ENCODE data around the gene NT5E.

The NT5E gene

GRCh38 chr6:85460921-85461797, 11.3 kb downstream of the NT5E start:
- no peak for DNase-seq

DNA sequence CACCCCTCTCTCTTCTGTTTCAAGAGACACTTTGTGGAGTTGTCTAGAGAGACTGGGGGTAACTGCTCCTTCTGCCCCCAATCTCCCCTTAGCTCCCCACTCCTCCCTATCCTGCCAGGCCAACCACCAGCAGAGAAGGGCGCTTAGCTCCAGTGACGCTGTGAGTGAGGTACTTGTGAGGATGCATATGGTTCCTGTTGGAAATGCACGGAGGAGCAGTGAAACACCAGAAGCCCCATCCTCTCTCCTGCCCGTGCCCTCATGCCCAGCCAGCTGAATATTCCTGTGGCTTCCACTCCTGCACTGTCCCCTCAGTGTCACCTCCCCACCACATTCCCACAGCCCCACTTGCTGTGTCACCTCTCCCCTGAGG, 11.9 kb downstream of the NT5E start:
- DNase-seq: no peak

DNA sequence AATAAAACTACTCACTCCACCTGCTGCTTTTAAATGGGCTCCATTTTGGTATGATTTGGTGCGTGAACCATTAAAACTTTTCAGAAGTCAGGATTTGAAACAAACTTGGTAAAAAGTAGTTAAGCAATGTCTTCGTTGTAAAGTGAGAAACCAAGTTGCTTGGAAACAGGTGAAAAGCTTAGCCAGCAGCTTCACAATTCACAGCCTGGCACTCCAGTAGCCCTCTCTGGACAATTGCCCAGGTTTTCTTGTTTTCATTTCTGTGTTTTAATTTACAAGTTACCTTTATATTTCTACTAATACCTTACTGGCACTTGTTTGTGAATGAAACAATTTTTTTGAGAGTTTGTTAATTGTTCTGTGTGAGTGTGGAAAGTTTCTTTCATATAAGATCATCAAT, 12.8 kb downstream of the NT5E start:
- DNase-seq: no peak

DNA sequence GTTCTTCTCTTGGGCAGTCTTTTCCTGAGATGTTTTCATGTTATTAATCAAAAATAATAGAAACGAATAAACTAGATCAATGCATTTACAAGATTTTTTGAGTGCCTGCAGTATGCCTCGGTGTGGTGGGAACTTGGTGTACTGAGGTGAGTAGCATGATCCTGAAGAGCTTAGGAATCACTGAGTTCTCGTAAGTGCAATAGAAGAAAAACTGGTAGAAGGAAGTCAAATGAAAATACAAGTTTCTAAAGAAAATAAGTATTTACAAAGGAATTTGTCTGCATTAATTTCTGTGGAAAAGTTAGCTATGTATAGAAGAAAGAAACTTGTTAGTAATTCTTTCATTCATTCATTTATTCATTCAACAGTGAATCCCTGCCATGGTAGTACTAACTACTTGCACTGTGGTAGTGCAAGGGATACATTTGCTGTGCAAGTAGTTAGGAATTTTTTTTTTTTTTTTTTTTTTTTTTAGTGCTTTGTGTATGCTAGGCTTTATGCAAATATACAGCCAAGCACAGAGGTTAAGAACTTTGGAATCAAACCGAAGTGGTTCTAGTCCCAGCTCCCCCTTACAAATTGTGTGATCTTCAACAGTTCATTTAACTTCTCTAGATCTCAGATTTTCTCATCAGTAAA, 13.9 kb downstream of the NT5E start:
- no peak for DNase-seq

- peak; percentile 67 for DNase-seq
These were observed 14.4 kb downstream of the NT5E start for GRCh38 chr6:85464260-85464644.

DNA sequence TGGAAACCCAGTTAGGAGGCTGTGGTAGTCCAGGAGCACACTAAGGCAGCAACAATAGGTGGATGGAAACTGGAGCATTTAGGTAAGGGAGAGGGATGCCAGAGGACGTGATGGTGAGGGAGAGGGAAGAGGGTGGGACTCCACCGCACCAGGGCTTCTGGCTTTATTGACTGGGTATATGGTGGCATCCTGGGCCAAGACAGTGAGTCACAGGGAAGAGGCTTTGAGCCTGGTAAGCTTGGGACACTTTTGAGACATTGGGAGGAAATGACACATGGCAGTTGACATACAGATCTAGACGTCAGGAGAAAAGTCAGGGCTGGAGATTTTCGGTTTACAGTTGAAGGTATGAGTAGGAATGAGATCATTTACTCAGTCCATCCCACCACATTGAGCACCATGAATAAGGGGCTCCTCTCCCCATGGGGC, 14.9 kb downstream of the NT5E start:
- no peak for DNase-seq

DNA sequence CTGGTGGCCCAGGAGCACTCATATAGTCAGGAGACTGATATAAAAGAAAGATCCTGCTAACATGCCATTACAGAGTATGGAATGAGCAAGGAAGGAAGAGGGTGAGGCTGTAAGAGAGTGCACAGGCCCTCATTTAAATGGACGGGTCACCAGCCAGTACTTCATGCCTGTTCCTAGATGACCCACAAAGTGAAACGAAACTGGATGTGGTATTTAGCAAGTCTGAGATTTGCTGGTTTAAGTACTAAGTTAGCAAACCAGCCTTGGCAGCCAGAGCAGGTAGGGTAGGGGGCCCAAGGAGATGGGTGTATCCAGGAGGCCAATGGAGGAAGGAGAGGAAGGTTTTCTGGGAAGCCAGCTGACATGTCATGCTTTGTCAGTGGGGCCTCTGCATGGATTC, 15.9 kb downstream of the NT5E start:
- DNase-seq: no peak

GRCh38 chr6:85468326-85468725, 18.4 kb downstream of the NT5E start:
- no peak for DNase-seq

- no peak for DNase-seq
These were observed 19.6 kb downstream of the NT5E start for GRCh38 chr6:85469276-85470022.

DNA sequence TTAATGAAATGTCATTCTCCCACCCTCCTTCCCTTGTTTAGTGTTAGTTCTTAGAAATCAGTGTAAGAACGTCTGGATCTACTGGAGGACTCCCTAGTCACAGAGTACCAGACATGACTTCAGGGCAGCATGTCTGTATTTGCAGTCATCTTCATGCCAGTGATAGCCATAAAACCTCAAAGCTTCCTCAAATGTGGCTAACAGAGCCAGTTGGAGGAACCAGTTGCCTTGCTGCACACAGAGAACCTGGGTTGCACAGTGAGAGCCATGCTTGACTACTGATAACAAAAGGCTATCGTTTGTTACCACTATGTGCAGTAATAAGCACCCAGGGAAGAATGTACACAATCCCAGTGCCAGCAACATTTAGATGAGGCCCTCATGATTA, 20.1 kb downstream of the NT5E start:
- DNase-seq: no peak

DNA sequence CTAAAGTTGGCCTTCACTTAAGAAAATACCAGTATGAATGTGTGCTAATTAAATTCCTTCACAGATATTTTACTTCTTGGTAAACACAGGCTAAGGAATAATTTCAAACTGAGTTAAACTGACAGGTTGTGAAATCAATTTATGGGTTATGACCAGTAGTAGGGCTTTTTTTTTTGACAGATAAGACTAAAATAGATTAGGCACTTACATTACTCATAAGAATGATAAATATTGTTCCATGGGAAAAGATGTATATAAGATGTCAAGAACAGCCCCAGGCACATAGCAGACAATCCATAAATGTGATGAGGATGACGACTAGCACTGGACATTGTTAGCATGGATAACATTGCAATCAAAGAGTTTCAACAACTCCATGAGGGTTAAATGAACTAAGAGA, 22.9 kb downstream of the NT5E start:
- no peak for DNase-seq

DNA sequence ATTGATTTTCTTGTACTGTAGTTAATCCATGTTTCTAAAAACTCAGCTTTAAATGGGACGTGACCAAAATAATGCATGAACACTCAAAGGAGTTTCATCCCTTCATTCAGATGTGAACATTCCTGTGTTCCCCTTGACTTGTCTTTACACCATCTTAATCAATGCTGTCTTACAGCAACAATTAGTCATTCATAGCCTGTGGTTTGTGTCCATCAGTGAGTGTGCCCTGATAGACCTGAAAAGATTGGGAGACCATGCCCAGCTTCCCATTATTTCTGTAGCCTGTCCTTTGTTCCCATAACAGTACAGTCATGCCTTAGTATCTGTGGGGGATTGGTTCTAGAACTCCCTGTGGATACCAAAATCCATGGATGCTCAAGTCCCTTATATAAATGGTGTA, 23.9 kb downstream of the NT5E start:
- DNase-seq: no peak

DNA sequence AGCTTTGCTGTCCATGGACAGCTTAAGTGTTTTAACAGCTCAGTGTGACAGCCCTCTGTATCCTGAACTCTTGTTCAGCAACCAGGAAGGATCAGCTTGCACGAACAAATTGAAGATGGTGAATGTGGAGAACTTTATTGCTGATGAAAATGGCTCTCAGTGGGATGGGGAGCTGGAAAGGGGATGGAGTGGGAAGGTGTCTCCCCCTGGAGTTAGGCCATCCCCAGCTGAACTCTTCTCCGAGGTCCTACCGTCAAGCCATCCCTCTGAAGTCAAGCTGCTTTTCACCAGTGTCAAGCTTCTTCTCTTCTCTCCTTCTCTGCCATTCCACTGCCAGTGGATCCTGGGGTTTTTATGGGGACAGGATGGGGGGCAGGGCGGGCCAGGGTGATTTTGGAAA, 26.6 kb downstream of the NT5E start:
- no peak for DNase-seq

GRCh38 chr6:85479208-85479607, 29.3 kb downstream of the NT5E start:
- no peak for DNase-seq

DNA sequence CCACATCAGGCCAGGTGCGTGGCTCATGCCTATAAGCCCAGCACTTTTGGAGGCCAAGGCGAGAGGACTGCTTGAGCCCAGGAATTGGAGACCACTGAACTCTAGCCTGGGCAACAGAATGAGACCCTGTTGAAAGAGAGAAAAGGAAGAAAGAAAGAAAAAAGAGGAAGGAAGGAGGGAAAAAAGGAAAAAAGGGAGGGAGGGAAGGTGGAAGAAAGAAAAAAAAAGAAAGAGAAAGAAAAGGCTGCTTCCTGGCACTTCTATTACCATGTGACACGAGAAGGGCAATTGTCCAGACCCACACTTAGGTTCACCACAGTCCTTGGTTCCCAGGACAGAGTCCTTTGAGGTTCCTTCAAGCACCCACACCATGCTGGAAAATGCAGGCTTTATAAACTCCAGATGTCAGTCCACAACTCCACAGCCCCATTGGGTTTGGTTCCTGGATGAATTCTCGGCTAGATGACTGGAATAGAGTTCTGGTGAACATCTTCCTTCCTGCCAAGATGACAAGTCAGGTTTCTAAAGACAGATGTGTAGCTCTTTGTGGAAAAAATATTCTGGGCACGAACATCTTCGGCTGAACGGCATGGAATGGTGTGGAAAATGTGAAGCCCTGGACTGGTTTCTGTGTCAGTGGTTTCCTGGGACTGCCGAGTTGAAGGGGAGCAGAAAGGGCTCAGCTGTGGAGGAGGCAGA, 32.5 kb downstream of the NT5E start:
- DNase-seq: peak; percentile 37

DNA sequence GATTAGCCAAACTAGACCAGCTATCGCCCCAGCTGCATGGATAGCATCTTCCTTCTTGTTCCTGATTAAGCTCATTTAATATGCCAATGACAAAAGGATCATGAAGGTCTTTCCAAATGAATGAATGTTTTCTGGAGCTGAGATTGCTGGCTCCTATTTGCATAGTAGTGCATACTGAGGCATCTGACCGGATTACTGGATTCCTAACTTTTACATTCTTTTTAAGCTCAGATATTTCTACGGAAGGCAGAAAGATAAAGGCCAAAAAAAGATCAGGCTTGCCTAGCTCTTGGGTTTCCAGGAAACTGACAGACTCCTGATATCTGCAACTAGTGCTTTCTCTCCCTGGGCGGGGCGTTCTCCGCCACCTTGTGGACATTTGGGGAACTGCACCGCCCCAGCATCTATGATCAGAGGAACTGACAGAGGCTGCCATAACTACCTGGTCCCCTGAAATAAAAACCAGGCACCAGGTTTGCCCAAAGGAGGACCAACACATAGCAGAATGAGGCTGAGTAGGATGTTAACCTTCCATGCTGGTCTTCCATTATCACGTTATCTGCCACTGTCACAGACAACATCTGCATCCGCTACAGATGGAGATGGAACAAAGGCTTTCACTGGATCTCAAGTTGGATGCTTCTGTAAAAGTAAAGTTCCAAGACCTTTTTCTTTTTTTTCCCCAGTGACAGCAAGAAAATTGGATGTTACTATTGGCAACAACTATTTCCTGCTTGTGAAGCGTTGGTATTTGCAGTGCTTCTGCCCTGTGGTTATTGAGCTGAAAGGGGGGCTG, 33.2 kb downstream of the NT5E start:
- DNase-seq: peak; percentile 83

GRCh38 chr6:85483846-85484245, 34.0 kb downstream of the NT5E start:
- no peak for DNase-seq

DNA sequence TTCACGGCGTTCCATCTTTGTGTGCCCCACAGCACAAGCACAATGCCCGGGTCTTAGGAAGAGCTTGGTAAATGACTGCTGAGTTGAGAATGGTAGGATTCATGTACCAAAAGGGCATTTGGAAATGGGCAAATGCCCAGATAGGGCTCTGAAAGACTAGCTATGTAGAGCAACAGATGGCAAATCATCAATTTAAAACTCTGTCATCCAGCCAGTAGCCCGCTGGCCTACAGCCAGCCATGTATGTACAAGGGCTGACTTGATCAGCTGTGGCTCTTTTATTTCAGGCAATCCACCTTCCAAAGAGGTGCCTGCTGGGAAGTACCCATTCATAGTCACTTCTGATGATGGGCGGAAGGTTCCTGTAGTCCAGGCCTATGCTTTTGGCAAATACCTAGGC, 35.1 kb downstream of the NT5E start:
- no peak for DNase-seq

DNA sequence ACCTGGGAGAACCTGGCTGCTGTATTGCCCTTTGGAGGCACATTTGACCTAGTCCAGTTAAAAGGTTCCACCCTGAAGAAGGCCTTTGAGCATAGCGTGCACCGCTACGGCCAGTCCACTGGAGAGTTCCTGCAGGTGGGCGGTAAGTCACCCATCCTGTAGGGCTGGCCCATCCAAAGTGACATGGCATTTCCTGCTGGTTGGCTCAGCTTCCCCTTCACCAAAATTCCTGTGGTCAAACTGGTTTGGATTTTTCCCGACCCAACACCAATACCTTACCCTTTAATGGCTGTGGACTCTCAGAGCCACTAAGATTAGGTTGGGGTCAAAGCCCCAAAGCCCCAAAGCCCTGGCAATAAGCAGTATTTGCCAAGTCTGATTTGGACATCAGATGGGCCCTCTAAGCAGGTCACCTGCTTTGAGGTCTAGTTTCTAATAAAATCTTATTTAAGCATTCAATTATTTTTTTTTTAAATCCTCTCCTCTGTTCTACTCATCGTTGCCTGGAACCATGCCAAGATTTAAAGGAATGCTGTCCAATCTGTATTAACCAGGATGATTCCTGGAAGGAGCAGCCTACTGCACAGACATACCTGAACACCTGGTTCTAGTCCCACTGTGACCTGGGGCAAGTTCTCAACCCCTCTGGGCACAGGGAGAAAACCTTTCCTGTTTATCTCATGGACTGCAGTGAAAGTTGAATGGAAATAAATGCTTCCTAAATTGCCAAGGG, 40.8 kb downstream of the NT5E start:
- DNase-seq: no peak

- no peak for DNase-seq
These were observed 43.5 kb downstream of the NT5E start for GRCh38 chr6:85493389-85493788.

Data from right hindlimb (tissue), 1 donor.